A549 (cell line): ENCODE data around the gene NCLN.

Experiments used
- CTCF ChIP-seq: fragments of >200 bp; sonication (Bioruptor Twin); formaldehyde crosslinking; IDR thresholded peaks from 3 replicates; pipeline ENCODE4 v1.5.1; 2016
- RNF2 ChIP-seq: fragments of 200-600 bp; sonication (generic); IDR thresholded peaks from 2 replicates; pipeline ENCODE4 v1.6.1; 2016; ENCODE audit warnings: low read depth, mild to moderate bottlenecking, antibody characterized with exemption, moderate library complexity, borderline replicate concordance

- TF ChIP-seq CTCF: no peak
- TF ChIP-seq RNF2: no peak
Measured at GRCh38 chr19:3202346-3202745, 16.6 kb downstream of the NCLN start.
